ACHN (cell line): ENCODE measurements around the gene TUBGCP2.

ENCODE experiments used
- DNase-seq: peaks from one replicate; pipeline ENCODE4 v3.0.0-alpha.2; 2015
- in situ Hi-C: cut with HindIII; loops from 2 replicates; pipeline ENCODE4 v1.10.0; 2017; ENCODE audit warnings: low sequenced_read_pairs, low pct_ligation_motif_present, low pct_unique_long_range_greater_than_20kb

The TUBGCP2 gene

DNA sequence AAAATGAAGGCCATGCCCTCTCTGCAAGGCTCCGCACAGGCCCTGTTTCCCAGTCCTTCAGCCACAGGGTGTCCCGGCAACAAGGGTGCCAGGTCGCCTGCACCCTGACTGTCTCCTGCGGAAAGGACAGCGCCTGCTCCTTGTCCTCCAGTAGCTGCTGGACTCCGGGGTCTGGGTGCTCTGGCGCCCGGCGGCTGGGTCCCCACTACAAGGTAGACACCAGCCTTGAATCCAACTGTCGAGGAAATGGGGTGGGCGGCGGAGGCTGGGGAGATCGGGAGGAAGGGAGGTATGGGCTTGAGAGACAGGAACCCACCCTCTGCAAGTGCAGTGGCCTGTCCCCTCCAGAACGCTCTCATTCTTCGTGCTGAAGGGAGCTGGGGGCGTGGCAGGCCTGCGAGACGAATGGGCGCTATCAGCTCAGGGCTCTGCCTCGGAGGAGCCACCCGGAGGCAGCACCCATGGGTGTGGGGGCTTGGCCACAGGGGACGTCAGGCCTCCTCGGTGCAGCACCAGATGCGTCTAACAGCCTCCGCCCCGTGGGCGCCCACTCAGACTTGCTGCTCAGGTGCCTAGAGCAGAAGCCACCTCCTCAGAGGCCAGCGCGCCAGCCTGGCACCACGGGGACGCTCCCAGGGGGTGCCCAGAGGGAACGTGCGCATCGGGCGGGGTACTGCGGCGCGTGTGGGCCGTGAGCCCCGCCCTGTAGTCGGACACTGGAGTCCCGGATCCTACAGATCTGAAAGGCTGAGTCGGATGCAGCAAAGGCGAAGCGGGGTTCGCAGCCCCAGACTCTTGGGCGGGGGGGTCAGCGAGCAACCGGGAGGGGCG lies 47.6 kb downstream of the TUBGCP2 start:
- peak; percentile 65 for DNase-seq
- in situ Hi-C loops: no loop called here

DNA sequence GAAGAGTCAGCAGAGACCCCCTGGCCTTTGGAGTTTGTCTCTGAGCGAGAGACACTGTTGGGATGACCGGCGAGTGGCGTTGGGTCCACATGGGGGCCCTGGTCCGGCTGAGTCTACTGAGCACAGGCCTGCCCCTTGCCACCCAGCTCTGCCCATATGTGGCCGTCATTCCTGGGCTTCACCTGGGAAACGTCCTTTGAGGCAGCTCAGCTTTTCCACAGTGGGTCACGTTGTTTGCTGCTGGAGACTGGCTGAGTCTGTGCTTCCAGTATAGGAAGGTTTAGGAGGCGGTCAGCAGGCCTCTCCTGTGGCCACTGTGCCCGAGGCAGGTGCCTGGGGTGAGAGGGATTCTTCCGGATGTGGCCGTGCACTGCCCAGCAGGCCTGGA lies 49.1 kb downstream of the TUBGCP2 start:
- no peak for DNase-seq
- in situ Hi-C loops: no loop called here

DNA sequence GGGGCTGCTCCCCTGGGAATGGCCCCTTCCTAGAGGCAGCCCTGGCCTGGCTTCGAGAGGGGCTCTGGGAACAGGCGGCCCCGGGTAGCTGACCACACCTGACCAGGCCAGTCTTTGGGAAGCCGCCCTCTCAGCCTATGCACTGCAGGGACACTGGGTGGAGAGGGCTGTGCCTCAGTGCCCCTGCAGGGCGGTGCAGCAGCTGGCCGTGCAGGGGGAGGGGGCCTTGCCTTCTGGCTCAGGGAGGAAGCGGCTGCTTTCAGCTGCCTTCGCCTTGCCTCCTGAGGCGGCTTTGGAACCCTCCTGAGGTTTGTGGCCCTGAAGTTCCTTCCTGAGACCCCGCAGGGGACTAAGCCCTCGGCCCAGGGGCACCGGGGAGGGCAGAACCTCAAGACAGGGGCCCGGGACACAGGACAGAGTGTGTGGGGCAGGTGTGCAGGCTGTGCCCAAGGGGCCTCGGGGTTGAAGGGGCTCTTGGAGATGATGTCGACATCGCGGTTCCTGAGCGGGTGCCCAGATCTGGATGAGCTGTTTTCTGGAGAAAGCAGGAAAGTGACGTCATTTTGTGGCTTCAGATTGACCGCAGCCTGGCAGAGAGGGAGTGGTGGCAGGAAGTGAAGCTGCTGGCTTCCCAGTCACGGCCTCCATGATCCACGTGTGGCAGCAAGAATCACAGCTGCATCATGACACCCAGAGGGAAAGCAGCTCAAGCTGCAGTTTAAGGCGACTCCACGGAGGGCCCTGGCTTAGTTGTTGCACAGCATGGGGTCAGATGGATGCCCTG lies 49.7 kb downstream of the TUBGCP2 start:
- DNase-seq: peak; percentile 100
- in situ Hi-C loops: no loop called here

DNA sequence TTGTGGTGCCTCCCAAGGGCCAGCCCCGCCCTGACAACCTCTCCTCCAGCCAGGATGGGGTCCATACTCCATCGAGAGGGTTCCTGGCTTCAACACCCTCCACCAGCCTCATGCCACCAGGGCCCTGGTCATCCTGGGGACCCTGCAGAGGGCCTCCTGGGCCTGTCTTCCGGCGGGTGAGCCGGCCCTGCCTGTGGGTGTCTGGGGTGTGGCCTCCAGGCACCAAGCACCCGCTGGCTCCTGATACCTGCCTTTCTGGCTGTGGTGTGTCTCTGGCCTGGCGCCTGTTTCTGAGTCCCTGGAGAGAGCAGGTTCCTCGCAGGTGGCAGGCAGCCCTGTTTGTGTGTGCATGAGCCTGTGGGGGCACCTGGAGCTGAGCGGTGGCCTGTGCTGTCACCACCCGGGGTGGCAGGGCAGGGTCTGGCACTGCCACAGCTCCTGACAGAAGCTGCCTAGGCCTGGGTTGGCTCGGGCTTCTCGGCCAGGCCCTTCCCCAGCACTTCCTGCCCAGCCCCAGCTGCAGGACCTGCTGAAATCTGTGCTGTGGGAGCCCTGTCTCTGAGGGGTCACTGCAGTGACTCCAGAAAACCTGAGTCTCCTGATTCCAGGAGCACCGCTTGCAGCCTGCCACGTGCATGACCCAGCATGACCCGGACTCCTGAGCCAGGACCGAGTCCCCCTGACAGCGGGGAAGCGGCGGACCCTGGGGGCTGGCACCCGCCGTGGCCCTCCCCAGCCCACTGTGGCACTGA lies 50.4 kb downstream of the TUBGCP2 start:
- DNase-seq: peak; percentile 25
- in situ Hi-C loops: no loop called here

DNA sequence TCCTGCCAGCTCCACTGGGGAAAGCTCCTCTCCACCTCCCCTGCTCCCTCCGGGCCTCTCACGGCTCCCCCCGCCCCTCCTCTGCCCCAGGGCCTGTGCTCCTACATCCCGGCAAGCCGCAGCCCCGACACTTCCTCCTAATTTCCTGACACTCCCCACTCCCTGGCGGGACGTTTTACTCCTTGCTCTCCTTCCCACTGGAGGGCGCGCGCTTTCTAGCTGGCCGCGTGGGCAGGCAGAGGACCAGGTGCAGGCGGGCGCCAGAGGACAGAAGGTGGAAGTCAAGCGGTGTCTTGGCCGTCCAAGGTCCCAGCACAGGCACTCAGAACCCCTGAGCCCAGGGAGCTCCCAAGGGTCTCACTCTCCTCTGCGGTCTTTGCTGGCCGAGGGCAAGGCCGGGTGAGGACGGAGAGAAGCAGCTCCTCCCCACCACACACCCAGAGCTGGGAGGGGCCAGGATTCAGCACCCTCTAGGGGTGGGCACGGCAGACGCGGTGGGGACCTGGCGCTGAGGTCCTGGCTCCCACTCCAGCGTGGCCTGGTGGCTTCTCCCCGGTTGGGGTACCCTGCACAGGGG lies 51.1 kb downstream of the TUBGCP2 start:
- peak; percentile 81 for DNase-seq
- in situ Hi-C loops: no loop called here

DNA sequence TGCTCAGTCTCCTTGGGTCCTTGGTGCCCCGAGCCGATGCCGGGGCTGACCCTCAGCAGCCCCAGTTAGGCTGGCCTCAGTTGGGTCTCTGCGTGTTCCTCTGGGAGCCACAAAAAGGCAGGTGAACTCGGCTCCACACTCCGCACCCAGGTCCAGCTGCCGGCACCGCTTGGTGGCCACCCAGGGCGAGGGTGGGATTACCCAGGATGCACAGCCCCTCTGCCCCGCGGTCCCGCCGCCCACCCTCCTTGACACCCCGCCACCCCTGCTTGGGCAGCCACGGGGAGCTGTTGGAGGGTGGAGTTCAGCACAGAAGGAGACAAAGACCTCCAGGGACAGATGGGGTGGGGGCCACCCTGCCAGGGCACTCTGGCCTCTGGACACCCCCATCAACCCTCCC lies 53.3 kb downstream of the TUBGCP2 start:
- in situ Hi-C loops: no loop called here
- DNase-seq: no peak

DNA sequence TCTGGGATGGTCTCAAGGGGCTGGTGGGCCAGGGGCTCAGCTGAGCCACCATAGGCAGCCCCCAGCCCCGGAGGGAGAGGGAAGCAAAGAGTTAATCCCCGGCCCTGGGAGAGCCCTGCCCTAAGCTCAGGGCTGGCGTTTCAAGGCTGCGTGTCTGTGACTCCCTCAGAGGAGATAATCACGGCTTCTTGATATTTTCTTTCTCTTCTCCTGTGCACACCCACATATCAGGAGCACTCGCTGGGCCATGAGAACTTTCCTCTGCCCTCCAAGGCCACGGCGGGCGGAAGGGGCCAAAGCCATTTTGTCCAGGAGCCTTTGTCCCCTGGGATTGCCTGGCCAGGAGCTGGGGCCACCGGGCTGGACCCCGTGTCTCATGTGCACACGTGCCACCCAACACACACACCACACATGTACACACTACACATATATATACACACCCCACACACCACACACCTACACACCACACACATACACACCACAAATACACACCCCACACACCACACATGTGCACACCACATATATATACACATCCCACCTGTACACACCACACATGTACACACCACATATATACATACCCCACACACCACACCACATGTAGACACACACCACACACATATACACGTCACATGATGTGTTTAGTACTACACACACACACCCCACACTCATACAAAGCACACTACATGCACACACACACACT lies 54.1 kb downstream of the TUBGCP2 start:
- no peak for DNase-seq
- in situ Hi-C loops: no loop called here

DNA sequence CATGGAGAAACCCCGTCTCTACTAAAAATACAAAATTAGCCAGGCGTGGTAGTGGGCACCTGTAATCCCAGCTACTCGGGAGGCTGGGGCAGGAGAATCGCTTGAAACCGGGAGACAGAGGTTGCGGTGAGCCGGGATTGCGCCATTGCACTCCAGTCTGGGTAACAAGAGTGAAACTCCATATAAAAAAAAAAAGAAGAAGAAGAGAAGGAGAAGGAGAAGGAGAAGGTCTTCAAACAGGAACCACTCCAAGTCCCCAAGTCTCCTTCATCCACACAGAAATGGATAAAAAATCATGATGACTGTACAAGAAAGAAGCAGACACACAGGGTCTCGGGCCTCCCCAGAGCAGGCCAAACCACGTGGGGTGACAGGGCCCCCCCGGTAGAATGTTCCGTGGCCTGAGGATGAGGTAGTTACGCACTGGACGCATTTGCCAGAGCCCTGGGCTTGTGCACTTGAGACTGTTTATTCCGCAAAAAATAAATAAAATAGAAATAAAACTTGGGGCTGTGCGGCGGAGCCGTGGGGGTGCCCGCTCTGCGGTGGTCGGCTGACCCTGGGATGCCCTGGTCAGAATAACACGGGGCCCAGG lies 55.2 kb downstream of the TUBGCP2 start:
- no peak for DNase-seq
- in situ Hi-C loops: no loop called here

DNA sequence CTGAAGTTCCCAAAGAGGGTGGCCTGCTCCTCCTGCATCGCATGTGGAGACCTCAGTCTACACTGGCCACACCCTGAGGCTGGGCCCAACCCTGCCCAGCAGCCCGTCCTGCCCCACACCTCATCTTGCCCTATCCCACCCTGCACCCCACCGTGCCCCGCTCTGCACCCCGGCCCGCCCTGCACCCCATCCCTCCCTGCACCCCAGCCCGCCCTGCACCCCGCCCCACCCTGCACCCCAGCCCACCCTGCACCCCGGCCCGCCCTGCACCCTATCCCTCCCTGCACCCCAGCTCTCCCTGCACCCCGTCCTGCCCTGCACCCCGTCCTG lies 56.5 kb downstream of the TUBGCP2 start:
- in situ Hi-C loops: no loop called here
- DNase-seq: no peak

DNA sequence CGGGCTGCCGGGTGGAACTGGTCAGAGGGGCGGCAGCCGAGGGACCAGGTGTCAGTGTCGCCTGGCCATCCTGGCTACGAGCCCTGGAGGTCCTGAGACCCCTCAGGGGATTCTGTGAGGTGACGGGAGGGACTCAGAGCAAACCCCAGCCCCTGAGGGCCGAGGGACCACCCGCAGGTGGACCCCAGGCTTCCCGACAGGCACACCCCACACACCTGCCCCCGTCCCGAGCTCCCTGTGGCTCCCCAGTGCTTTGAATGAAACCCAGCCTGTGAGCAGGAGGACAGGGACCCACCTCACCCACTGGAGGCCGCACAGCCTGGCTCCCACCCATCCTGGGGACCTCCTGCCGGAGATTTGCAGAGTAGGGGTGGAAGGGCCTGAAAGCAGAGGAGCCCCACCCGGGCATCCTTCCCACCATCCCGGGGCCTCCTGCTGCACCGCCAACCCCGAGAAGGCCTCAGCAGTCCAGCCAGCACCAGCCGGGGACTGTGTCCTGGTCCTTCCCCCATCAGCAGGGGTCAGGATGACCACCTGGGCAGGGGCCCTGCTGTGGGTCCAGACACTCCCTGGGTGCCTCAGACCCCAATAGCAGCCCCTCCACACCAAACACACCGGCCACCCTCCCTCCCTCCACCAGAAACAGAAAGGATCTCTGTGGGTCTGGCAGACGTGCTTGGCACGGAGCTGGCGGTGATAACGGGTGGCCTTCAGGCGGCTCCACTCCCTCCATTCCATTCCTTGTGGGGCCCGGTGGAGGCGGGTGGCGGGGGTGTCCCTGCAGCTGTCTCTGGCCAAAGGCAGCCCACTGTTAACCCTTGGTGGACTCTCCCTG lies 57.1 kb downstream of the TUBGCP2 start:
- no peak for DNase-seq
- in situ Hi-C loops: no loop called here

DNA sequence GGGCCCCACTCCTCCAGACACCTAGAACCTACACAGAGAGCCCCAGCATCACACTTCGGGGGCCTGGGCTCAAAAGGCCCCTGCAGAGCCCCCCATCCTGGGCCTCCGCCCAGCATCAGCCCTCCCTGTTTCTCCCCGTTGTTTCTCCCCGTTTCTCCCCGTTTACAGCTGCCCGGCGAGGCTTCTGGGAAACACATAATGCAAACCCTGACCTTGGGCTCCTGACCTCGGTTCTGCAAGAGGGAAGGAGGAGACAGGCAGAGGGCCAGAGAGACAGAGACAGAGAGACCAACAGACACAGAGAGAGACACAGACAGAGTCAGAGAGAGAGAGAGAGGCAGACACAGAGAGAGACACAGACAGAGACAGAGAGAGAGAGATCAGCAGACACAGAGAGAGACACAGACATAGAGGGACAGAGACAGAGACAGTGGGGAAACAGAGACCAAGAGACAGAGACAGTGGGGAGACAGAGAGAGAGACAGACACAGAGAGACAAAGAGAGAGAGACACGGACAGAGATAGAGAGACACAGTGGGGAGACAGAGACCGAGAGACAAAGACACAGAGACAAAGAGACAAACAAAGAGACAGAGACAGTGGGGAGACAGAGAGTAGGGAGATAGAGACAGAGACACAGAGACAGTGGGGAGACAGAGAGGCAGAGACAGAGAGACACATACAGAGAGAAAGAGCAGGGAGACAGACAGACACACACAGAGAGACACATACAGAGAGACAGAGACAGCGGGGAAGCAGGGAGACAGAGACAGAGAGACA lies 58.5 kb downstream of the TUBGCP2 start:
- in situ Hi-C loops: no loop called here
- no peak for DNase-seq

DNA sequence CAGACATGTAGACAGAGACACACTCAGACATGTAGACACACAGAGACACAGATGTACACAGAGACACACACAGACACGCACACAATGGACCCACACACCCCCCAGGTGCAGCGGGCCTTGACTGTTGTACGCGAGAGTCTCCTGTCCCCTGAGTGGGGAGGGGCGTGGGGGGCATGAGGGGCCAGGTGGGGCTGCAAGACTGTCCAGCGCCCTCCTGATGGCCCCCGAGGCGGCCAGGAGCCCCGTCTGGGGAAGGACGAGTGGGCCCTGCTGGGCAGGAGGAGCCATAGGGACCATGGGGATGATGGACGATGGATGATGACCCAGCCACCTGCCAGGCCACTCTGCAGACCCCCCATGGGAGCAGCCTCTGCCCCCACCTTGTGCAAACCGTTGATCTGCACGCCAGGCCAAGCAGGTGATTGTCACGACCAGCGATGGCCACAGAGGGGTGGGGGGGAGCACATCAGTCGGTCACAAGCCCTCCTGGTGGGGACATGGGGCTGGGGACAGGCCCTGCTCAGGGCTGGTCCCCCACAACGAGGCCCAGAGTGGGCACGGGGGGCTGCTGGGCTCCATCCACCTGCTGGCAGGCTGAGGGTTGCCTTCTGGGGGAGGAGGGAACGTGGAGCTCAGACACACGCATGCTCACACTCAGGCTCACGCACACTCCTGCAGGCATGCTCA lies 59.4 kb downstream of the TUBGCP2 start:
- in situ Hi-C loops: no loop called here
- DNase-seq: no peak

DNA sequence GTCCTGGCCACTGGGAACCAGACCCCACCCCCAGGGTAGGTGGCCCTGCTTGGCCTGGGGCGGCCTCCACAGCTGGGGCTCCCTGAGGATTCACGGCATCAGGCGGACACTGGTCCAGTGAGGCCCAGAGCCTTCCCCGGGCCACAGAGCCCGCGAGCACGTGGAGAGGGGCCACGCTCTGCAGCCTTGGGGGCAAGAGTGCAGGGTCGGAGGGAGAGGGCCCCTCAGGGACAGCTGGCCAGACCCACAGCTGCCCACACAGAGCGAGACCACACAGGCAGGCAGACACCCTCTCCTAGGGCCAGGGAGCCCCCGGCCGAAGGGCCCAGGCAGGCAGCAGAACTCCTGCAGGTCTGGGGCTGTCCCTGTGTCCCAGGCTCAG lies 60.3 kb downstream of the TUBGCP2 start:
- in situ Hi-C loops: no loop called here
- no peak for DNase-seq

DNA sequence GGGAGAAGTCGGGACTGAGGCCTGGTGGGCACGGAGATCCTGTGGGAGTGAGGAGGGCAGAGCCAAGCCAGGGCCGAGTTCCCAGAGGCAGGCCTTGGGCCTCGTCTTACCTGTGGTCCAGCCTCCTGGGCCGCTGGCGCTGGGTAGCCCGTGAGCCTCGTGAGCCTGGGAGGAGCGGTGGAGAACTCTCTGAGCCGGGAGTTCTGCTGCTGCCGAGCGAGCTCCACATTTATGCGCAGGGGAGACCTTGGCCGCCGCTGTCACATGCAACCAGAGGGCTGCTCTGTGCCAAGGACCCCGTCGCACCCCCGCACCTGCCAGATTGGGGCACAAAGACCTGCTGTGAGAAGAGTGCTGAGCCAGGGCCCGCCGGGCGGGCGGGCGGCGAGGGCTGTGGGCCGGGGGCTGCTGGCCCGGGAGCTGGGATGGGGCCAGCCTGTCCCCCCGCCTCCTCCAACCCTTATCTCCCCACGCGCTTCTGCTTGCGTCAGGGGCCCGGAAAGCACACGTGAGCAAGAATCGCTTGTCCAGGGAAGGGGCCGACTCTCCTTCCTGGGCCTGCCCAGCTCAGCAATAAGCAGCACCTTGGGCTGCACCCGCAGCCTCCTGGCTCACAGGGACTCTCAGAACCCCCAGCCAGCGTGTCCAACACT lies 60.9 kb downstream of the TUBGCP2 start:
- in situ Hi-C loops: no loop called here
- no peak for DNase-seq

DNA sequence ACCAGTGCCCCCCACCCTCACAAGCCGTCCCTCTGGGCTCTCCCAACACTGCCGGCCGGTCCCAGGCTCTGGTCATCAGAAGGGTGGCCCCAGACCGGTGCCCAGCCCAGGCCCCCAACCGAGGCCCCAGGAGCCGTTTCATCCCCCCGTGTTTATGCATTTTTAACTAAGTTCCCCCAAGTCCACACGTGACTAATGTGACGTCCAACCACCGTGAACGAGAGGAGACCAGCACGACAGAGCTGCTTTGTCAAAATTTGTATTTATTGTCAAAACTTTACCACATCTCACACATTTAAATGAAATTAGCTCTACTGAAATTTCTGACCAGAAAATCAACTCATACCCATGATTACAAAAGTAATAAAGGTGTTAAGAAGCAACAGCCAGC lies 62.4 kb downstream of the TUBGCP2 start:
- in situ Hi-C loops: no loop called here
- no peak for DNase-seq
